HG03045 (cell line): Measurements from ENCODE around the gene SOX6.

ENCODE experiments used
- ATAC-seq: cut with Tn5 transposase; IDR thresholded peaks from one replicate; pipeline ENCODE4 v1.9.1; 2021; ENCODE audit warnings: mild to moderate bottlenecking, moderate library complexity; ENCODE audit not compliant: unreplicated experiment

SOX6 gene

DNA sequence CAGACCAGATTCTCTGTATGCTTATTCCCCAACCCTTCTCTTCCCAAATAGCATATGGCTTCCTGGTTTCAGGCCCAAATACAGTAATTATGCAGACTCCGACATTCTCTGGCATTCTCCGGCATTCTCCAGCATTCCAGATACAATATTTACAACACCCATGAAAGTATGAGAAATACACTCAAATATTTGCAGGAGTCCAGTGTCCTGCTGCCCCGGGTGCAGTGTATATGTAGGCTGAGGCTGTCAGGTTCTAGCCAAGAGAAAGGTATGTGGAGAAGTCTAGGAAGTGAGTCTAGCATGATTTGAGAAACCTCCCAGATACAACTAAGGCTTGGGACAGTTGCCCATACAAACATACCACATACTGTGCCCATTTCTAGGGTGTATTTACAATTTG is 160.7 kb downstream of the SOX6 start:
- ATAC-seq: no peak

DNA sequence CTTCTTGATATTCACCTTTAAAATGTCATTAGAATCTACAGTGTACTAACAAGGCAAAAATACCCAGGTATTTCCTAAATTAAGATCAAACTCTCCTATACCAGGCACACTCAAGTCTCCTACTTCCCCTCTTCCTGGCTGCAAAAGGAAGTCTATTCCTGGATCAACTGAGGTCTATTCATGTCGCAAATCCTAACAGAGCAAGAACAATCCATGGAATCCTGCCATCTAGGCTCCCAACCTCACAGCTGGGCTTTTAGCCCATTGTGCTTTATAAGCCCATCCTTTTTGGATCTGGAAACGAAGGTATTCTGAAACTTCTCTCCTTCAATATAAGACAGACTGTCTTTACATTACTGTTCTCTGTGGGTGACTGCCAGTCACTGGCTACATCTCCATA is 161.8 kb downstream of the SOX6 start:
- ATAC-seq: no peak

DNA sequence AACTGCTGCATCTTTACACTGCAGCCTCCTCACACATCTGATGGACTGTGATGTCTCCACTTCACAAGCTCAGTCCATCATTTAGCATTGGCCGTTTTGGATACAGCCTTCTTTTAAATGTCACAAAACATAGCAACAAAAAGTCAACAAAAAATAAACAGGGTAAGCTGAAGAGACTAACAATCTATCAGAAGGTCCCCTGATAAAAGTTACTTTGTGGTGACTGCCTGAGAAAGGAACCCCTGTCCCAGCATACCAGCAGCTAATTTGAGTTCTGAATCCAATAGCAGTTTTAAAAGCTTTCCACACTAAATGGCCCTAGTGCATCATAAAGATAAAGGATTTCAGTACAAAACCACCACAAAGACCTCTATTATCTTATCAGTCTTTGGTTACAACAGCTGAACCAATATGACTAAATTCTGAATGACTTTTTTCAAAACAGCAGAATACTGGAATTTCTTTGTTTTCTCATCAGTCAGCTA is 162.4 kb downstream of the SOX6 start:
- ATAC-seq: no peak

DNA sequence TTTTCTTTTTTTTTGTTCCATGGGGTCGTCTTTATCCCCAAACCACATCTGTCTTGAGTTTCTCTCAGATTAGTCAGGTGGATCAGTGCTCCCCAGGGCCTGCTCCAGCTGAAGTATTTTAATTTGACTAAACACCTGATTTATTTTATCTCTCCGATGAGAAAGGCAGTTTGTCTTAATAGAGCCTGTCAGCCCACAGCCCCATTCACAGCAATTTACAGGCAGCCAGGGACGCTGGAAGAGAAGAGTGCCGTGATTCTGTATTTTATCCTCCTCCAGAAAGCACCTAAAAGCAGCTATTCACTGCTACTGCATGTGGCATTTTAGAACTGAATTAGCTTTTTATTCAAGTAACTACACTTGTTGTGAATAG is 164.5 kb downstream of the SOX6 start:
- no peak for ATAC-seq

DNA sequence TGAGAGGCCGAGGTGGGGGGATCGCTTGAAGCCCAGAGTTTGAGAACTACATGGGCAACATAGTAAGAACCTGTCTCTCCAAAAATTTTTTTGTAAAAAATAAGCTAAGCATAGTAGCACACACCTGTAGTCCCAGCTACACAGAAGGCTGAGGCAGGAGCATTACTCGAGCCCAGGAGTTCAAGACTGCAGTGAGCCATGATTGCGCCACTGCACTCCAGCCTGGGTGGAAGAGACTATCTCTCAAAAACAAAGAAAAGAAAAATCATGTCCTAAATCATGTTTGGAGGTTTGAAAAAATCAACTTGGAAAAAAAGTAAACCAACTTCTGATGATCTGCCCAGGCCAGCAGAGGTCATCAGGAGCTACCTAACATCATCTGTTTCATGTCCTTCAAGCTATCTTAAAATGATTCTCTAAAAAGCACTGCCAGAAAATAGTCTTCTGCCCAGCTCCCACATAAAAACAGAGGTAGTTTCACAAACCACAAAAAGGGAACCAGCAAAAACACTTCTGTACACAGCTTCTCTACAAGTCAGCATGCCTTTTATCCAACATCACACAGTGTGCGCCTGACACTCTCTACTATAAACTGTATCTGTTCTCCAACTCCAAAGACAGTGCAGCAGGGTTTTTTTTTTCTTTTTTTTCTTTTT is 165.0 kb downstream of the SOX6 start:
- ATAC-seq: no peak

DNA sequence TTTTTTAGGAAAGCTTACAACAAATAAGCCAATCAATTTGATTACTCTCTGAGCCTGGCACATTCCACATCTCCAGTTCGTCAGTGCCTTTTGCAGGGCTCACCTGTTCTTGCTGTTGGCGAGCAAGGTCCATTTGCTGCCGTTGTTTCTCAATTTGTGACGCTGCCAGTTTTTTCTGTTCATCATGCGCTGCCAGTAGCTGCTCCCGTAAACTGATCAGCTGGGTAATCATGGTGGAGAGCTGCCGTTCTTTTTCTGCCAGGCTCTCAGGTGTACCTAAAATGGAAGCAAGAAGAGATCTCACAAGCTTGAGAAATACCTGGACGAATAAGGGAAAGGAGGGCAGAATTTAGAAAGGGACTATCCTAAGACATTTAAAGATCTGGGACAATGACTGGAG is 169.7 kb downstream of the SOX6 start:
- no peak for ATAC-seq

DNA sequence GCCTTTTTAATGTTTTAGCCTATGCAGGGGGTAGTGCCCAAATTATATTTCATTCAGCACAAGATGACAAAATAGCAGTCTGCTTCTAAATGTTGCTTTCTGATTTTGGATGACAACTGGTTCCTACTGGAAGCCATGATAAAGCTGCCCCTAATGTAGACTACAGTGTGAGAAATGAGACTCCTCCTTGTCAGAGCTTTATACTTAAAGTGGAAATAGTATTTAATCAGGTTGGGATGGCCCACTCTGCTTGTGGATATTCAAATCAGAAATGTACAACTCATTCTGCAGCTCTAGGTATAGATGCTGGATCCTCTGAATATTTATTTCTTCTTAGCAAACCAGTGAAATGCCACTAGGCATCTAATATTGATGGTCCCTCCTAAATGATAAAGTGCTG is 171.3 kb downstream of the SOX6 start:
- ATAC-seq: no peak

DNA sequence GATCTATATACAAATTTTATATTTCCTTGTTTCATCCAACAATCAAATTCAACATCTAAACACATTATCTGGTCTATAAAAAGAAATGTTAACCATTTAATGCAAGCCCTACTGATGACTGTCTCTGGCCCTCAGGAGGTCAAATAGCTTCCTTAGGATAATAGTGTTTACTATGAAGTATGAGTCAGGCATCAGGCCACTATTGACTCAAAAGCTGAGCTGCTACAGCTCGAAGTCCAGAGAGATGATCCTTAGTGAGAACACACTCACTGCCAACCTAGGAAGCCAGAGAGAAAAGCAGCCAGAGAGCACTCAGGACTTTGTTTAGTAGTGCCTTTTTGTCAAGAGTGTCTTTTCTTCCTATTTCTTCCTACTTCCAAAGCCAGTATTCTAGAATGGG is 171.8 kb downstream of the SOX6 start:
- no peak for ATAC-seq

DNA sequence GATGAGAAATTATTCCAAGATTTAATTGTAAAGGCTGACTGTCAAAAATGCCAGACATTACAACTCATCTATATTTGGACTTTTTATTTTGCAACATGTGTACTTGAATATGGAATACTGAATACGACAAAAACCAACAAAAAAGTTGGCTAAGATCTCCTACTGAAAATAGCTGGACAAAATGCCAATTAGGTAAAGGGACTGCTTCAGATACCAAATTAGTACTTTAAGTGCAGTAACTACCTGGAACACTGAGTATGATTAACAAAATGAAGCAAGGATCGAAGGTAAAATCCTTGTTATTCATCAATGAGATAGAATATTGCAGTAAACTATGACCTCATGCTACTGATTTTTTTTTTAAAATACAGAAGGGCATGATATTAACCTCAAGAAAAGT is 173.8 kb downstream of the SOX6 start:
- no peak for ATAC-seq

DNA sequence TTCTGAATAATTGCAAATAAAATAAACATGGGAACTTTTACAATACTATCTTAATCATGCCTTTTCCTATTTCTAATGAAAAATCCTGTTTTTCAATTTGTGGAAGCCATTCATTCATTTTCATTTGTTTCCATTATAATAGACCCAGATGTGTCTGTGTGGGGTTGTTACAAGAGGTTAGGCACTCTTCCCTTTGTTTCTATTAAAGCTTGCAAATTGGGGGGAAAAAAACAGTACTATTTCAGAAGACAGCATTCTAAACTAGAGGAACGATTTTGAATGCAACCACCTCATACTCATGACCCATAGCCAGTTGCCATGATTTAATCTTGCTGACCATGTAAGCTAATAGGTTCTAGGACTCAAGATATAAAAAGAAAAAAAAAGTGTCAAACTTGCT is 175.5 kb downstream of the SOX6 start:
- no peak for ATAC-seq

DNA sequence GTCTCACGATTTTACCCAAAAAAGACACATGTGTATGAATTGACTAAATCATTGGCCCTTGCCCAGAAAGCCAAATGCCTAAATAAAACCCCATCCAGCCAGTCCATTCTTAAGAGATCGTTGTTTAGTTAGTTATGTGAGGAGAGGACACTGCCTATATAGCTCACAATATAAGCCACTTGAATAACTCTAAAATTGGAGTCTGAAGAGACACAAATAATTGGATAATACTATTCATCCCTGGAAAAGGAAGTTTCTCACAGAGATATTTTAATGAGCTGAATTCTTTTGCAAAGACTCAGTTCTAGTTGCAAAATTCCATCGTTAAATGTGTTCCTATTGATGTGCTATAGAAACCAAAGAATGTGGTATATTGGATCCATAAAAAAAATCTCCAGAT is 176.7 kb downstream of the SOX6 start:
- ATAC-seq: no peak

DNA sequence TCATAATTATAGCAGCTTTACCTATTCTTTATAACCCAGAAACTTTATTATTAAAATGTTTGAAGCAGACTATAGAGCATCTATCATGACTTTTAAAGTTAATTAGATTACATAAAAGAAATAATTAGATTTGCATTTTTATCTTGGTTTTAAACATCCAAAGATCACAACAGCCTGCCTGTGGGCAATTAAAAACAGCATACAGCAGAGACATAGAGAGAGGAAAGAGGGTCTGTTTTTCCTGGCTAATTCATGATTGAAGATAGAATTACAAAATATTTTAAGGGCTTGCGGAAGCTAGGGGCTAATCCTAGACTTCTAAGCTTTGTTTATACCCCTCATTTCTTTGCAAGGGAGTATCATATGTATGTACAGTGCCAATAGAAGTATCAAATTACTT is 178.1 kb downstream of the SOX6 start:
- ATAC-seq: no peak

DNA sequence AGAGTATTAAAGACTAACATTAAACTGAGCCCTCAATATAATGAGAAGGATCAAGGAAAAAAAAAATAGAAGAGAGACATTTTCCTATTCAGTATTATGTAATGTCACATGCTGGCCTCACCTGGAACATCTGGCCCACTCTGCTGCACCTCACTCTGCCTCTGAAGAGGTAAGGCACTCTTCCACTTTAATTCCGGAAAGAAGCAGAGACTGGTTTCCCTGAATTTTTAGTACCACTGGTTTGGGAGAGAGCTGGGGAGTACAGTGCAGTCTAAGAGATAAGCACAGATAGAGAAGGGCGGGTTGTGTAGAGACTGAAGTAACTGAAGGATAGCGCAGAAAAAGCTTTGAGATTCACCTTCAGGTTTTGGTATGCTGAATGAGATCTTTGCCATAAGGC is 178.7 kb downstream of the SOX6 start:
- ATAC-seq: no peak

DNA sequence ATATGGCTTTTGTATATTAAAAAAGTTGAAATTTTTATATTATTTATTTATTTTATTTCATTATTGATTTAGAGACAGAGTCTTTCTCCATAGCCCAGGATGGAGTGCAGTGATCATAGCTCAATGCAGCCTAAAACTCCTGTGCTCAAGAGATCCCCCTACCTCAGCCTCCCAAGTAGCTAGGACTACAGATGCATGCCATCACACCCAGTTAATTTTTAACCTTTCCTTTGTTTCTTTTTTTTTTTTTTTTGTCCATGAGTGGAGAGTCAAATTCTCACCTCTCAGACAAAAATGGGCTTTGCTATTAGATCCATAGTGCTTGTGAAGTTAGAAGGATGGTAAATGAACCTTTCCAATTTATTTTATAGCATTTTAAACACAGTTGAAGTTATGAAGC is 182.5 kb downstream of the SOX6 start:
- no peak for ATAC-seq

DNA sequence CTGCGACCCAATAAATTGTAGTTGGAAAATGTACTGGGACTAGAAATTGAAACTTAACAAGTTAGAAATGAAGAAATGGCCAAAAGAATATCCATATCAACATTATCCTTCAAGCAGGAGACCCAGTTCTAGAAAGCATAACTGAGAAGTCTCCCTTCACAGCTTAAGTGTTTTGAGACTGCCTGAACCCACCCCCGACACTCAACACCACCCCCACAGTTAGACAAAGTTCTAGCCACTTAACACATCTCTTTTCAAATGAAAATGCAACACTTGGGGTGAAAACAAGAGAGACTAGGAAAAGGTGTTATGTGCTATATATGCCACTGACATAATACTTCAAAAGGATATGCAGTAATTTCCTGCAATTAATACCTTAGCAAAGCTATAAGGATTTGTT is 184.5 kb downstream of the SOX6 start:
- no peak for ATAC-seq

DNA sequence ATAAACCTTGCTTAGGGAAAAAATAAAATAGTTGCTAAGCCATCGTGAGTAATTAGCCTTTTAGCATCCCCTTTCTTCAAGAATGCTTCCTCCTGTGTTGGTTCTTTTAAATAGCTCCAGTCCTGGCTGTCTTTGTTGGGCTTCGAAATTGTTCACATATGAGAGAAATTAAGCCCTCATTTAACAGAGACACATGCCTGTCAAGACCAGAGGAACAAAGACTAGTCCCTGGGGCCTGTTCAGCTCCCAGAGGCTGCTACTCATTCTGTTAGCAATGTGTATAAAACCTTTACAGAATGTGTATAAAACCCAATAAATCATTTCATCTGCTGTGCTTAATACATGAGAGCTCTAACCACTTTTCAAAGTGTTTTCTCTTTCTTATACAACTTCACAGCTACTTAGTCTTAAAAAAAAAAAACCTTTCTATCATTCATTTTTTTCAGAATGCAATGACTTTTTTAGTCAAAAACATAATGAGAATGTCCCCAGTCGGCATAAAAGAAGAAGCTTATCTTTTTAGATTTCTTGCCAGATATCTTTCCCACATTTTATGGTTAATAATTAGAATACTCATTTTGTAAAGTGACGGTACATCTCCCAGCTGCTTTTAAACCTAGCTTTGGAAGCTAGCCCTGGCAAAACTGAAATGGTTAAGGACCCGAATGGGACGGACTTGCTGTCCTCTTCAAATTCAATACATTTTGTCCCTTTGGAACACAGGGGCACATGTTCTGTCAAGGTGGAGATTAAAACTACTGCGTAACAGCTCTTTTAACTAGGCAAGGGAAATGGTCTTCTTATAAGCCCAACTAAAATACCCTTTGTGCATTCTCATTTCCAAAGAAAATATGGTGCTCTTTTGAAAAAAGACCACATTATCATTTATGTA is 186.1 kb downstream of the SOX6 start:
- no peak for ATAC-seq

DNA sequence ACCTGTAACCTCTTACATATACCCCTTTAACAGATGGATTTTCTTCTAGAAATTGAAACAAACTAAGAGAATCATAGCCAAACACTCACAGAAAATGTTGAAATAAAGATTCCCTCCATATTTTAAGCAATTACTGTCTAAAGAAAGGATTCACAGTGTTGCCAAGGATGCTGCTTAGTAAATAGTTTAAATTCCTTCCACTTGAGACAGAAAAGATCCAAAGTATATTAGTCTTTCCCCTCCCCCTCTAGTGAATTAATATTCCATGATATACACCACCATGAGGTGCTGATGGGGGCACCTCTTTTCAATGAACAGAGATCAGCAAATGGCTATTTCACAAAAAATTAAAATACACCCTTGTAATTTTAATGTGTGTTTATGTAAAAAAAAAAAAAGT is 186.8 kb downstream of the SOX6 start:
- no peak for ATAC-seq

DNA sequence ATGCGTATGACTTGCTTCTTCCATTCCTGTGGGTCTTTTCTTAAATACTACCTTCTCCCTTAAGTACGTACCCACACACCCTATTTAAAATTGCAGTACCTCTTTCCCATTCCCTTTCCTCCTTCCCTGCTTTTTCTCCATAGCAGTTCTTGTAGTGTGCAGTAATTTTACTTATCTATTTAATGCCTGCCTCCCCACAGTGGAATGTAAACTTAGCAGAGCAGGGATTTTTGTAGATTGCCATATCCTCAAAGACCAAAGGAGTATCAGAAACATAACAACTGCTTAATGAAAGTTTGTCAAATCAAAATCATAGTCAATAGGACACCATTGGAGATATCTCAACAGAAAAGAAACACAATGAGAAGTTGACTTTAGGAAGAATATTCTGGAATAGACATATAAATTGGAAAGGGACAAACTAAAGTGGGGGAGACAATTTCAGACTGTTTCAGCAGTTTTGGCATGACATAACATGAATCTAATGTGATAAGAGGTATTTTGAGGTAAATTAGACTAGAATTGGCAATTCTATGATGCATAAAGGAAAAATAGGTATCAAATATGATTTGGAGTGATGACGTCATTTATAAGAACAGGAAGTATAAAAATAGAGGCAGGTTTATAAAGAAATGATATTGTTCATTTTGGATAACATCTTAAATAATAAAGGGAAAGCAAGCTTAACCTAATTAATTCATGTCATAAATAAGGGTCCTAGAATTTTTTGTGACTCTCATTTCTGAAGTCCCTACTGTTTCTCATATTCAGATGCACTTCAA is 188.4 kb downstream of the SOX6 start:
- no peak for ATAC-seq

DNA sequence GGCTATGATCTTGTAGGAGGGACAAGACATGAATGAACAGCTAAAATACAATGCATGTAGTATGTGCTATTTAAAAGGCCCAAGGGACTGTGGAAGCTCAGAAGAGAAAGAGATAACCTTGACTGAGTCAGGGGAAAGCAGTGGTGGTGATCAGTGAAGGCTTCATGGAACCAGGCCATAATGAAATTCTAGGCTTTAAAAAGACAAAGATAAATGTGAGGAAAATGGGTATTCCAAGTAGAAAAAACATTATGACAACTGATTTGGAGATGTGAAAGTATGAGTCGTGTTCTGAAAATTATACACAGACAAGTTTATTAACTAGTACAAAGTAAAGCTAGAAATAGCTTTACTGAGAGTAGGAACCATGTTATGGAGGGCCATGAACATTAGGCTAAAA is 189.8 kb downstream of the SOX6 start:
- no peak for ATAC-seq

DNA sequence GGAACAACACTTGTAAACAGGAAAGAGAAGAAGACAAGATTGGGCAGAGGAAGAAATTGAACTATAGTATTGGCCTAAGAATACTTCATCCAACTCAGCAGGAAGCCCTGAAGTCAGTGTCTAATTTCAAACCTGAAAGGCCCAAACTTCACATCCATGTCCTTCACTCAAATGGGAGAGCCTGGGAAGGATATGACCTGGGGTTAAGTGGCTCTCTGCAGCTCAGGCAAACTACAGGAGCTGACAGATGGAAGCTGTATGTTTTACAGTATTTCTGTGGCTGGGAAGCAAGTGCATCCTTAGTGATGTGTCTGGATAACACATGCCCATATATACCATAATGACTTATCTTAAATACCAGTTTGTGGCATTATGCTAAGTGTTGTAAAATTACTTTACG is 196.2 kb downstream of the SOX6 start:
- ATAC-seq: no peak

DNA sequence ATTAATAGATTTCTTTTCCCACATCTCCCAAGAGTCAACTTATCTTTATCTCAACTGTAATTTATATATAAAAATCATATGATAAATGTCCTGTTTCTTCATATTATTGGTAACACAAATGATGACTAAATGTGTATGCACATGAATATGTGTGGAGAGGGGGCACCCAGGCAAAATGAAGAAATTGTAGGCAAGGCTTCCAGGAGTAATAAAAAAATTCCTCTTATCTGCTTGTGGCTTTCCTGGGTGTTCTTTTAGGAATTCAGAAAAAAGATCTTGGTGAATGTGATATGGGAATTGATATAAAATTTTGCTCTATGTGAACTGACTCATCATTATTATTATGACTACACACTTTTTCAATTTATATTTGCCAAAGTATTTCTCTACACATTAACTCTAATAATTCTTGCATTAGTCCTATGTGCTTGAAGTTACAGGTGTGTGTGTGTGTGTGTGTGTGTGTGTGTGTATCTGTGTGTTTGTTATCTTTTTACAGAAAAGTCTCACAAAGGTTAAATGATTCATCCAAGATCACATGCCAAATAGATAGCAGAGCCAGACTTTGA is 197.8 kb downstream of the SOX6 start:
- no peak for ATAC-seq
